Measurements from ENCODE around the gene HAPLN3. TPM values are rescaled to one million over a fixed set of nuclear protein-coding genes. Genes with fewer than 3 reads are reported as not detected.

Gene HAPLN3
- polyA plus RNA-seq, 2 of the 4 experiments (the other 2 are of a cell fraction): 8.5 to 39.7 TPM

GRCh38 chr15:88833731-88834100 lies 61.6 kb downstream of the HAPLN3 start:
- no peak overlapping the region for H3K27ac ChIP-seq
- DNase-seq (ENCODE audit: low read depth in 1 of 2, low spot score in 1 of 2) (no peak), FAIRE-seq (no peak), ATAC-seq (no peak)
- H3K4me3 ChIP-seq: no peak overlapping the region
- H3K4me2 ChIP-seq: no peak overlapping the region
- no peaks in the 10 kb centered on the region for H3K9me3 ChIP-seq
- TF ChIP-seq REST (IDR thresholded peaks at IDR 0.05) (no peak), ELK1 (IDR thresholded peaks at IDR 0.05; ENCODE audit: low read depth, low read length) (no peak), USF2 (IDR thresholded peaks at IDR 0.05) (no peak), EHF (CRISPR knock-in tag; IDR thresholded peaks at IDR 0.05) (no peak), SREBF2 (IDR thresholded peaks at IDR 0.05) (no peak), E2F6 (IDR thresholded peaks at IDR 0.05; ENCODE audit: borderline replicate concordance, low read depth) (no peak), HOXB13 (CRISPR knock-in tag; IDR thresholded peaks at IDR 0.05; ENCODE audit: low read depth) (no peak), CHD4 (IDR thresholded peaks at IDR 0.05; ENCODE audit: borderline replicate concordance) (no peak), NPAS2 (CRISPR knock-in tag; IDR thresholded peaks at IDR 0.05; ENCODE audit: borderline replicate concordance) (no peak), RARB (CRISPR knock-in tag; IDR thresholded peaks at IDR 0.05) (no peak), ESRRA (IDR thresholded peaks at IDR 0.05; ENCODE audit: borderline replicate concordance, low read length) (no peak), RAD21 (conservative IDR thresholded peaks at IDR 0.05 in 1 of 2, IDR thresholded peaks at IDR 0.05 in 1 of 2) (no peak), KDM5A (IDR thresholded peaks at IDR 0.05) (no peak), POLR2AphosphoS2 (conservative IDR thresholded peaks at IDR 0.05; ENCODE audit: low read length) (no peak), CBX2 (IDR thresholded peaks at IDR 0.05; ENCODE audit: borderline replicate concordance, low read depth) (no peak), ATOH8 (CRISPR knock-in tag; IDR thresholded peaks at IDR 0.05; ENCODE audit: low read depth) (no peak)
- ChIA-PET POLR2A (interaction anchor here (1.1 kb wide), 1 partner anchor 177 kb away, joined by 3 read pairs; no protein-coding TSS in a partner anchor), CTCF (interaction anchor here (0.6 to 15.7 kb wide), 31 partner anchors 9 to 360 kb away, joined by 3 to 297 read pairs (median 4); no protein-coding TSS in a partner anchor)
- WGBS (ENCODE audit: missing lambda C conversion rate): 61% methylated on average over 8 of the region's 8 CpGs
- H3K4me1 ChIP-seq: no peaks in the 10 kb centered on the region; the same call in 2 of the 3 replicates

- ATAC-seq (no peak), FAIRE-seq (no peak), DNase-seq (ENCODE audit: low read depth in 1 of 2, low spot score in 1 of 2) (no peak)
- Histone ChIP-seq H3K4me1 (no peaks in the 10 kb centered on the region; the same call in 2 of the 3 replicates), H3K27ac (no peak overlapping the region), H3K9me3 (no peaks in the 10 kb centered on the region), H3K4me2 (no peak overlapping the region), H3K4me3 (no peak overlapping the region)
- ChIA-PET POLR2A (no interaction called here), CTCF (interaction anchor here (0.9 to 15.7 kb wide), 18 partner anchors 9 to 355 kb away, joined by 3 to 297 read pairs (median 7); no protein-coding TSS in a partner anchor)
- WGBS (ENCODE audit: missing lambda C conversion rate): 77% methylated on average over 12 of the region's 12 CpGs
- TF ChIP-seq KDM1A (IDR thresholded peaks at IDR 0.05; ENCODE audit: low read depth) (no peak), FOXS1 (CRISPR knock-in tag; IDR thresholded peaks at IDR 0.05) (no peak), TP53 (CRISPR knock-in tag; IDR thresholded peaks at IDR 0.05) (no peak), ZFP36 (IDR thresholded peaks at IDR 0.05; ENCODE audit: borderline replicate concordance, partially characterized antibody) (no peak), HOXA7 (CRISPR knock-in tag; IDR thresholded peaks at IDR 0.05) (no peak)
These were observed 62.3 kb downstream of the HAPLN3 start for GRCh38 chr15:88832820-88833730.

All from A549 (cell line).